HG03196 (cell line): Measurements from ENCODE around the gene SRP68.
"Not testable (repeated sequence)": the region's sequence is repeated elsewhere in the genome, so short reads cannot be mapped to it uniquely, and the experiment has no call there.

Source experiments
- ATAC-seq: cut with Tn5 transposase; IDR thresholded peaks from one replicate; pipeline ENCODE4 v1.9.1; 2021; ENCODE audit not compliant: unreplicated experiment

Gene SRP68

GRCh38 chr17:76046064-76046463, 26.3 kb downstream of the SRP68 start:
- no peak for ATAC-seq

GRCh38 chr17:76044475-76045007, 27.8 kb downstream of the SRP68 start:
- not testable (repeated sequence) for ATAC-seq

- ATAC-seq: not testable (repeated sequence)
Observed at GRCh38 chr17:76042868-76043267, 29.4 kb downstream of the SRP68 start.

GRCh38 chr17:76040376-76040775, 31.9 kb downstream of the SRP68 start:
- ATAC-seq: no peak

GRCh38 chr17:76039121-76039520, 33.2 kb downstream of the SRP68 start:
- ATAC-seq: no peak

GRCh38 chr17:76038050-76038449, 34.3 kb downstream of the SRP68 start:
- ATAC-seq: no peak

GRCh38 chr17:76036497-76037261, 35.6 kb downstream of the SRP68 start:
- ATAC-seq: no peak

- ATAC-seq: no peak
Observed at GRCh38 chr17:76034428-76035350, 37.6 kb downstream of the SRP68 start.

GRCh38 chr17:76033139-76033538, 39.2 kb downstream of the SRP68 start:
- no peak for ATAC-seq

- no peak for ATAC-seq
Observed at GRCh38 chr17:76032780-76033108, 39.6 kb downstream of the SRP68 start.

- ATAC-seq: no peak
Observed at GRCh38 chr17:76032073-76032779, 40.1 kb downstream of the SRP68 start.

GRCh38 chr17:76027159-76027839, 45.0 kb downstream of the SRP68 start, which contains the start of gene EVPL:
Gene EVPL (minus strand): TSS chr17:76027306. CDS start chr17:76027198, 108 bp downstream.
- ATAC-seq: no peak

- ATAC-seq: no peak
Observed at GRCh38 chr17:76026714-76027158, 45.6 kb downstream of the SRP68 start.

- ATAC-seq: no peak
Observed at GRCh38 chr17:76025294-76025693, 47.0 kb downstream of the SRP68 start.

GRCh38 chr17:76024353-76024752, 48.0 kb downstream of the SRP68 start:
- no peak for ATAC-seq

GRCh38 chr17:76023900-76024237, 48.4 kb downstream of the SRP68 start:
- ATAC-seq: no peak

- no peak for ATAC-seq
Observed at GRCh38 chr17:76022973-76023899, 49.1 kb downstream of the SRP68 start.

- no peak for ATAC-seq
Observed at GRCh38 chr17:76022285-76022684, 50.0 kb downstream of the SRP68 start.

GRCh38 chr17:76019833-76020467, 52.4 kb downstream of the SRP68 start:
- no peak for ATAC-seq
